Measurements from ENCODE around the gene ZCCHC8. TPM values are rescaled to one million over a fixed set of nuclear protein-coding genes. Genes with fewer than 3 reads are reported as not detected.

The ZCCHC8 gene
- polyA plus RNA-seq, 2 of the 4 experiments (the other 2 are of a cell fraction), result 20.9 to 40.1 TPM

- 89% methylated on average over 1 of the region's 1 CpG for WGBS (ENCODE audit: missing lambda C conversion rate)
- Histone ChIP-seq H3K4me2 (no peak overlapping the region), H3K9me3 (no peaks in the 10 kb centered on the region), H3K4me3 (no peak overlapping the region), H3K27ac (no peak overlapping the region), H3K4me1 (peaks cover 57% of the 10 kb centered on the region)
- POLR2A ChIA-PET, result interaction anchor here (1.0 kb wide), 1 partner anchor 18 kb away, joined by 3 read pairs; no protein-coding TSS in a partner anchor
- TF ChIP-seq HOXB13 (CRISPR knock-in tag; IDR thresholded peaks at IDR 0.05; ENCODE audit: low read depth), result no peak
- peak; percentile 13 to 38; a peak in 2 of 4 replicates for TF ChIP-seq CEBPB (IDR thresholded peaks at IDR 0.05)
- TF ChIP-seq TFCP2L1 (CRISPR knock-in tag; IDR thresholded peaks at IDR 0.05), result 0 out of 2 replicates have a peak, but pooled peaks have one; percentile 60
- DNase-seq (ENCODE audit: low read depth in 1 of 2, low spot score in 1 of 2), result no peak
- FAIRE-seq, result no peak
- CTCF ChIA-PET, result interaction anchor here (0.6 to 1.7 kb wide), 5 partner anchors 12 to 233 kb away, joined by 3 to 5 read pairs (median 3); partner anchors contain the start of gene DENR
- ATAC-seq, result peak; percentile 42 to 65; a peak in 3 of 6 replicates
Observed at GRCh38 chr12:122519418-122519817, 18.7 kb upstream of the ZCCHC8 start.

- H3K4me1 ChIP-seq, result peaks cover 57% of the 10 kb centered on the region
- no peak overlapping the region for H3K27ac ChIP-seq
- H3K4me2 ChIP-seq, result no peak overlapping the region
- POLR2A ChIA-PET, result interaction anchor here (1.0 kb wide), 1 partner anchor 18 kb away, joined by 3 read pairs; no protein-coding TSS in a partner anchor
- no peaks in the 10 kb centered on the region for H3K9me3 ChIP-seq
- 100% methylated on average over 1 of the region's 1 CpG for WGBS (ENCODE audit: missing lambda C conversion rate)
- DNase-seq (ENCODE audit: low read depth in 1 of 2, low spot score in 1 of 2) (no peak), ATAC-seq (no peak), FAIRE-seq (no peak)
- no peak overlapping the region for H3K4me3 ChIP-seq
- no peak for TF ChIP-seq KDM1A (IDR thresholded peaks at IDR 0.05; ENCODE audit: low read depth)
- no peak for TF ChIP-seq BCL3 (IDR thresholded peaks at IDR 0.05)
- no peak for TF ChIP-seq NFE2L2 (conservative IDR thresholded peaks at IDR 0.05; ENCODE audit: low read length)
- TF ChIP-seq MAX (IDR thresholded peaks at IDR 0.05), result no peak
- no peak for TF ChIP-seq POLR2AphosphoS2 (conservative IDR thresholded peaks at IDR 0.05; ENCODE audit: low read length)
- TF ChIP-seq HDAC2 (IDR thresholded peaks at IDR 0.05), result no peak
- no peak for TF ChIP-seq CEBPB (IDR thresholded peaks at IDR 0.05)
- TF ChIP-seq CBX2 (IDR thresholded peaks at IDR 0.05; ENCODE audit: borderline replicate concordance, low read depth), result no peak
- no peak for TF ChIP-seq TFCP2L1 (CRISPR knock-in tag; IDR thresholded peaks at IDR 0.05)
- no peak for TF ChIP-seq EHF (CRISPR knock-in tag; IDR thresholded peaks at IDR 0.05)
- no peak for TF ChIP-seq REST (IDR thresholded peaks at IDR 0.05)
- TF ChIP-seq CBX8 (IDR thresholded peaks at IDR 0.05), result no peak
- no peak for TF ChIP-seq PHF8 (IDR thresholded peaks at IDR 0.05; ENCODE audit: borderline replicate concordance, low read depth)
- TF ChIP-seq TP53 (CRISPR knock-in tag; IDR thresholded peaks at IDR 0.05), result no peak
- TF ChIP-seq CTCF (IDR thresholded peaks at IDR 0.05), result no peak
- CTCF ChIA-PET, result interaction anchor here (0.8 to 1.7 kb wide), 3 partner anchors 12 to 35 kb away, joined by 3 to 5 read pairs (median 3); no protein-coding TSS in a partner anchor
Observed at GRCh38 chr12:122518908-122519307, 18.2 kb upstream of the ZCCHC8 start.
